GM21367 (cell line): ENCODE data around the gene LPIN3.
"Not testable (repeated sequence)": the region's sequence is repeated elsewhere in the genome, so short reads cannot be mapped to it uniquely, and the experiment has no call there.

Experiments
- ATAC-seq: cut with Tn5 transposase; IDR thresholded peaks from one replicate; pipeline ENCODE4 v1.9.1; 2021; ENCODE audit not compliant: unreplicated experiment

Gene LPIN3, protein sequence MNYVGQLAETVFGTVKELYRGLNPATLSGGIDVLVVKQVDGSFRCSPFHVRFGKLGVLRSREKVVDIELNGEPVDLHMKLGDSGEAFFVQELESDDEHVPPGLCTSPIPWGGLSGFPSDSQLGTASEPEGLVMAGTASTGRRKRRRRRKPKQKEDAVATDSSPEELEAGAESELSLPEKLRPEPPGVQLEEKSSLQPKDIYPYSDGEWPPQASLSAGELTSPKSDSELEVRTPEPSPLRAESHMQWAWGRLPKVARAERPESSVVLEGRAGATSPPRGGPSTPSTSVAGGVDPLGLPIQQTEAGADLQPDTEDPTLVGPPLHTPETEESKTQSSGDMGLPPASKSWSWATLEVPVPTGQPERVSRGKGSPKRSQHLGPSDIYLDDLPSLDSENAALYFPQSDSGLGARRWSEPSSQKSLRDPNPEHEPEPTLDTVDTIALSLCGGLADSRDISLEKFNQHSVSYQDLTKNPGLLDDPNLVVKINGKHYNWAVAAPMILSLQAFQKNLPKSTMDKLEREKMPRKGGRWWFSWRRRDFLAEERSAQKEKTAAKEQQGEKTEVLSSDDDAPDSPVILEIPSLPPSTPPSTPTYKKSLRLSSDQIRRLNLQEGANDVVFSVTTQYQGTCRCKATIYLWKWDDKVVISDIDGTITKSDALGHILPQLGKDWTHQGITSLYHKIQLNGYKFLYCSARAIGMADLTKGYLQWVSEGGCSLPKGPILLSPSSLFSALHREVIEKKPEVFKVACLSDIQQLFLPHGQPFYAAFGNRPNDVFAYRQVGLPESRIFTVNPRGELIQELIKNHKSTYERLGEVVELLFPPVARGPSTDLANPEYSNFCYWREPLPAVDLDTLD

GRCh38 chr20:41340327-41341055 is at the start of gene LPIN3:
LPIN3 (plus strand) TSS chr20:41340821; CDS start chr20:41345804, 4,983 bp downstream.
- ATAC-seq: no peak

GRCh38 chr20:41293269-41294037 is 47.2 kb upstream of the LPIN3 start:
- no peak for ATAC-seq

DNA sequence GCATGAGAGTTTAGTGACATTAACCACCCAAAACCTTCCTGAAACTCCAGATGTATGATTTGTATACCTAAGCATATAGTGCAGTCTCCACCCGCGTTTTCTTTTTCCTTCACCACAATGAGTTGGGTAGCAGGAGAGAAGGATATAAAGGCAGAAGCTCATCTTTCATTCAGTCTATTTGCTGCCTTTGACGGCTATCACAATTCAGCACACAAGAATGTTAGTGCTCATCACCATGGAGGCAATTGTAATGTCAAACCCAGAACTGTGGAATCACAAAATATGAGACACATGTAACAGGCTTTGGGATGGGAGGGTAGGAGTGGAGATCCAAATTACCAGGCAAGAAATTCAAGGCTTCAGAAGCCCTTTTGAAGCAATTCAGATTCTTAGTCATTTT is 40.7 kb upstream of the LPIN3 start:
- ATAC-seq: no peak

GRCh38 chr20:41300383-41300782 is 40.2 kb upstream of the LPIN3 start:
- ATAC-seq: no peak

GRCh38 chr20:41300886-41301285 is 39.7 kb upstream of the LPIN3 start:
- no peak for ATAC-seq

DNA sequence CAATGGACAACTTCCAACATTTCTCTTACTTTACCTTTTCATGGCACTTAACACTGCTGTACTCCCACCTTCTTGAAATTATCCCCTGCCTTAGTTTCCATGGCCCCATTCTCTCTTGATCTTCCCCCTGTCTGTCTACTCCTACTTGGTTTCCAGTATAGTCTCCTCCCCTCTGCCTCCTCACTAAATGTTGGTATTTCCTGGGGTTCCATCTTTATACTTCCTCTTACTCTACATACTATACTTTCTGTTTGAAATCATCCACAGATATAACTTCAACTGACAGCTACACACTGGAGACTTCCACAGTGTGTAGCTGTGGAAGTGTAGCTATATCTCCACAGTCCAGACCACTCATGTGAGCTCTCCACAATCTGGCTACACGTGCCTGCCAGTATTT is 36.6 kb upstream of the LPIN3 start:
- no peak for ATAC-seq

- ATAC-seq: no peak
These were observed 36.1 kb upstream of the LPIN3 start for GRCh38 chr20:41304424-41305079.

GRCh38 chr20:41306061-41306727 is 34.4 kb upstream of the LPIN3 start:
- ATAC-seq: peak; percentile 80

- no peak for ATAC-seq
These were observed 33.6 kb upstream of the LPIN3 start for GRCh38 chr20:41307021-41307420.

DNA sequence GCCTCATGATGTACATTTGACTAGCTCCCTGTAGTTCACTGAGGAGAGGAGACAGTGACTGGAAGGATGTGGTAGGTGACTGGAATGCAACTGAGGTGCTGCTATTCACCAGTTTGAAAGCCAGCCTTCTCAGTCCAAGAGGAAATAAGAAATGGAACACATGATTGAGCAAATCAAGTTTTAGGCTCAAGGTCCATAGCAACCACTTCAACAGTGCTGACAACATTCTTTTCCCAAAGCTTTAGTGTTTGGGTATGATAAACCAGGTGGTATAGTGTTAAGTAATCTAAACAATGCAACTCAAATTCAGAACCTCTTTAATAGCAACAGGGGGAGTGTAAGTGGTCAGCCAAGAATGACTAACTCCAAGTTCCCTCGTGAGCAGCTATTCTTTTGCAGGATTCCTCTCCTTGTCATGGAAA is 32.3 kb upstream of the LPIN3 start:
- ATAC-seq: no peak

GRCh38 chr20:41308726-41309413 is 31.8 kb upstream of the LPIN3 start:
- ATAC-seq: no peak

DNA sequence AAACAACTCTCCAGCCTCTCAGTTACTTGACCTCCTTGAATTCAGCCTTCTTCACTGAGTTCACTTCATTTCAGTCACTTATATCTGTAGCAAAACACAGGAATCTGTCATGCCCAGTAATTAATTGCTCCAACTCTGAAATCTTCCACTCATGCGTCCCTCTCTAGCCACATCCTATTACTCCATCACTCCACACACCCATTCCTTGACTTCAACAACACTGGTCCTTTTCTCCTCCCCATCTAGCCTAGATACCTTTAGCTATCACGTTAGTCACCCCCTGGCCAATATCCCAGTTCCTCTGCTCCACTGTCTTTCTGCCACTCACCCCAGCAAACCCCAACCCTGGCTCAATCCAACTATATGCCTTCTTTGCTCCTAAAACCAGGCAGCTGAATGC is 30.8 kb upstream of the LPIN3 start:
- ATAC-seq: no peak

DNA sequence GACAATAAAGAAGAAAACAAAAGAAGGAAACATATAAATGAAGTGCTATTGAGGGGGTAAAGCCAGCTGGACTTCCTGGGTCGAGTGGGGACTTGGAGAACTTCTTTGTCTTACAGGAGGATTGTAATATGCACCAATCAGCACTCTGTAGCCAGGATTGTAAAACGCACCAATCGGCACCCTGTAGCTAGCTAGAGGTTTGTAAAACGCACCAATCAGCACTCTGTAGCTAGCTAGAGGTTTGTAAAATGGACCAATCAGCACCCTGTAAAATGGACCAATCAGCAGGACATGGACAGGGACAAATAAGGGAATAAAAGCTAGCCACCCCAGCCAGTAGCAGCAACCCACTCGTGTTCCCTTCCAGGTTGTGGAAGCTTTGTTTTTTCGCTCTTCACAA is 28.6 kb upstream of the LPIN3 start:
- ATAC-seq: not testable (repeated sequence)

DNA sequence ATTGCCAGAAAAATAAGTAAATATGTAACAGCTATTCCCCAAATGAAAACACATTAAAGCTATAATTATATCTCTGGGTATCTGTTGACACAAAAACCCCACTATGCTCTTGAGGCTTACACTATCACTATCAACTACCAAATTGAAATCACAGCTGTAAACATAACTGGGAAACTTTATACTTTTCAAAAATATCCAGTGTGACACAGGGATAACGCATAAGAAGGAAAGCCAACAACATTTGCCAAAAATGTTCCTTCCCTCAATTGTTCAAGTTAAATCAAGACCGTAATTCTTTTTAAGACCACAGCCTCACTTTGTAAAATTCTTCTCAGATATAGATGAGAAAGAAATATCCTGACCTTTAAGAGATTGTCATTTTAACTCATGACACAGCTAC is 26.2 kb upstream of the LPIN3 start:
- ATAC-seq: no peak

- no peak for ATAC-seq
These were observed 24.6 kb upstream of the LPIN3 start for GRCh38 chr20:41316051-41316450.

- ATAC-seq: peak; percentile 47
These were observed 23.7 kb upstream of the LPIN3 start for GRCh38 chr20:41316602-41317545.

DNA sequence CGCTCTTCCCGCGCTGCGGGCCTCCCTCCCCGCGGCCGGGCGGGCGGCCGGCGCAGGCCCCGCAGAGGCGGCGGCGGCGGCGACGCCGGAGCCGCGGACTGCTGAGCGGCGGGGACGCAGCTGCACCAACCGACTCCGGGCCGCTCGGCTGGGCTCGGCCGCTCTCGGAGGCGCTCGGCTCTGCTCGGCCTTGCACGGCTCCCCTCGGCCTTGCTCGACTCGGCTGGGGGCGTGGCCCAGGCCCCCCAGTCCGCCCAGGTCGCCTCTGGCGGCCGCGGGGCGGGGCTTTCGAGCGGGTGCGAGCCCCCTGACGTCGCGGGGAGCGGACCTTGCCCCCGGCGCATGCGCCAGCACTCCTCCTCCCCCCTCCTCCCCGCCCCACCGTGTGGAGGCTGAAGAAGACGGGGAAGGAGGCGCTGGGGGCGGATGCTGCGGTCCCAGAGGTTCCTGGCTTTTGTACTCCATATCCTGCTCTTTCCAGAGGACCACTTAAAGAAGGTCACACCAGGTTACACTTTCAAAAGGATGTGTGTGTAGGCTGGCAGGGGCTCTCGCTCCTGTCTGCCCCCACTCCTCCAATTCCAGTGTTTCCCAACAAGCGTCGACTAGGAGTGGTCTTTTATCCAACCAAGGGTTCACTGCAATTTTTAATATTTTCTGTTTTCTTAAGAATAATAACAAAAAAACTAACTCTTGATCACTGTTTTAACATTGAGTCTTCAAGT is 22.9 kb upstream of the LPIN3 start, which contains the start of gene ZHX3:
TSS of gene ZHX3 (minus strand) at position 186 of the 725 bp plus-strand sequence. CDS start 112,815 bp downstream, outside the sequence.
- ATAC-seq: peak; percentile 90
